ELF-1 (cell line): ENCODE results near the gene ADCYAP1R1.

Experiments used
- DNase-seq: peaks from one replicate; pipeline ENCODE4 v3.0.0-alpha.2; 2016; ENCODE audit warnings: low read depth, low spot score

Gene ADCYAP1R1

DNA sequence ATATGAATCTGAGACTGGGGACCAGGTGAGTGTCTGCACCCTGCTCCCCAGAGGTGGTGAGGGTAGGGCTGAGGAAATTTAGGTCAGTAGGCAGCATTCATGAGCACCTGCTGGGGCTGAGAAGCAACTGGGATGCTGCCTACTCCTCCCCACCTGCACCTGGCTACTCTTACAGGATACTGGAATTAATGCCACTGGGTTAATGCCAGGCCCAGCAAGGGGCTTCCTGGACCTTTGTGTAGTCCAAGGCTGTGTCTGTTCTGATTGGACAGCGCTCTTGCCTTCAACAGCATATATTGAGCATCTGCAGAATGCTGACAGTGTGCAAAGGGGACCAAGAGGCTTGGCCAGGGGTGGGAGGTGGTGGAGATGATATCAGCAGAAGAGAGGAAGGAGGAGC, 32.1 kb downstream of the ADCYAP1R1 start:
- no peak for DNase-seq

DNA sequence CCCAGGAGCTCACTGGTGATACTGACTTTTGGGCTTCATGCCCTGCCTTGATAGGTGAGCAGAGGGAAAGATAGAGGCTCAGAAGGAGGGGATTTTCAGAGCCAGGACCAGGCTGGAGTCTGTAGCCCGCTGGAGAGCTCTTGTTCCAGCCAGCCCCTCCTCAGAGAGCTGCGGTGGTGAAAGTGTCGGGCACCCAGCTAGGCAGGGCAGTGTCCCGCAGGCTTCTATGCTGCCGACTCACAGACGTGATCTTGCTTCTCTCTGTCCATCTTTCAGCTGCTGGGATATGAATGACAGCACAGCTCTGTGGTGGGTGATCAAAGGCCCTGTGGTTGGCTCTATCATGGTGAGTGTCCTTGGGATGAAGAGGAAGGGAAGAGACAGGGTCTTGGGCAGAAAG, 35.2 kb downstream of the ADCYAP1R1 start:
- DNase-seq = no peak

DNA sequence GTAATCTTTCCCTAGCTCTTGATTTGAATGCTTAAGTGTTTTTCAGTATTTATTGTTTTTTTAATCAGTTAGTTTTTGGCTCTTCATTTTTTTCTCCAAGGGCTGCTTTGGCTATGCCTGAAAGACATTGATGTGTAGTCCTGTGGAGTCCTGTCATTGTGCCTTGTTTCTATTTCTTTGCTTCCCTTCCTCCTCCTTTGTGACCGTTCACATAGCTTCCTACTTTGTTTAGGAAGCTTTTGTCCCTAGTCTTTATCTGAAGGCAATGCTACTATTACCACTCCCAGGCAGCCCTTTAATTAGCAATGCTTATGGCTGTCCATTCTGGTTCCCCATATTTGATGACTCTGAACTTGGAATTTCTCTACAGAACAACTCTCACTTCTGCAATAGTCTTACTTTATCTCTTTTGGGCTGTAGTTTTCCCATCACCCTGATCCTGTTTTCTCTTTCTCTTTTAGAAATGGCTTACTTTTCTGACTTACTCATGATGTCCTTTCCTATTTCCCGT, 39.9 kb downstream of the ADCYAP1R1 start:
- DNase-seq = no peak

DNA sequence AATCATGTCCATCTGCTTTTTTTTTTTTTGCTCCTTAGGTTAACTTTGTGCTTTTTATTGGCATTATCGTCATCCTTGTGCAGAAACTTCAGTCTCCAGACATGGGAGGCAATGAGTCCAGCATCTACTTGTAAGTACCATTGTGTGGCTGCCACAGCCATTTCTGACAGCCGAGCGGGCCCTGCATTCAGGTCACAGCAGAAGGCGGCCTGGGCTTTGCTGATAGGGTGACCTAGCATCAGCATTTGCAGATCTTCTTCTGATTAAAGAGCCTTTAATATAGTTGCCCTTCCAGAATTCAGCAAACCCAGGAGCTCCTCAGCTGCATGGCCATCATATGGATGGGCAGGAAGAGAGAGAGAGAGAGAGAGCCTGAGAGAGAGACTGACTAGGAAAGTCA, 40.5 kb downstream of the ADCYAP1R1 start:
- no peak for DNase-seq

DNA sequence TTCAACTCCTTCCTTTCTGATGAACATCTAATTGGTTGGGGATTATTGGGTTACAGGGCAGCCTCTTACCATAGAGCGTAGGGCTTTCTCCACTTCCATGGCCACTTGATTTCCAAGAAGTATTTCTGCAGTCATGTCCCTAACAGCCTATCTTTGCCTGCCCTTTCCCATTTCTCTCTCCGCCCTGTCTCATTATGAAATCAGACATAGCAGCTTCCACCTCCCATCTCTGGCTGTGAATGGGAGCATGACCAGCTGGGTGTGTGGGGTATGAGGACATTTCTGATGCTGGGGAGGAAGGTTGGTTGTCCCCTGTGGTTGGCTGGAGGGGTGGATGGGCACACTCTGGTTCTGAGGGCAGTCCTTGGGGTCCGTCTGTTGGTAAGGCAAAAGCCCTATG, 41.2 kb downstream of the ADCYAP1R1 start:
- no peak for DNase-seq

DNA sequence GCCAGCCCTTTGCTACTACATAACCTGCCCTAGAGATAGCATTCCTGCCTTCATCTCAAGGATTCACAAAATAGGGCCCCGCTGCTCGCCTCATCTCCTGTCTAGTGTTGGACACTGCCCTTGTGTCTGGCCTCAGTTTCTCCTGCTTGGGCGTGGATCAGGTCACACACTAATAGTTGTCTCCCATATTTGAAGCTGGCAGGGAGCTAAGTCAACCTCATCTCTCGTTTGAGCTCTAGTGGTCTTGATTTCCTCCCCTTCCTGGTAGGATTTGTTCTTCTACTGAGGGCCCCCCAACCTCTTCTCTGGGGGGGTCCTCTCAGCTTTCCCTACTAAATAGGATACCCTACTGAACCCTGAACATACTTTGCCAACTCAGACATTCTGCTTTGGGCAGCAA, 42.2 kb downstream of the ADCYAP1R1 start:
- DNase-seq = no peak

DNA sequence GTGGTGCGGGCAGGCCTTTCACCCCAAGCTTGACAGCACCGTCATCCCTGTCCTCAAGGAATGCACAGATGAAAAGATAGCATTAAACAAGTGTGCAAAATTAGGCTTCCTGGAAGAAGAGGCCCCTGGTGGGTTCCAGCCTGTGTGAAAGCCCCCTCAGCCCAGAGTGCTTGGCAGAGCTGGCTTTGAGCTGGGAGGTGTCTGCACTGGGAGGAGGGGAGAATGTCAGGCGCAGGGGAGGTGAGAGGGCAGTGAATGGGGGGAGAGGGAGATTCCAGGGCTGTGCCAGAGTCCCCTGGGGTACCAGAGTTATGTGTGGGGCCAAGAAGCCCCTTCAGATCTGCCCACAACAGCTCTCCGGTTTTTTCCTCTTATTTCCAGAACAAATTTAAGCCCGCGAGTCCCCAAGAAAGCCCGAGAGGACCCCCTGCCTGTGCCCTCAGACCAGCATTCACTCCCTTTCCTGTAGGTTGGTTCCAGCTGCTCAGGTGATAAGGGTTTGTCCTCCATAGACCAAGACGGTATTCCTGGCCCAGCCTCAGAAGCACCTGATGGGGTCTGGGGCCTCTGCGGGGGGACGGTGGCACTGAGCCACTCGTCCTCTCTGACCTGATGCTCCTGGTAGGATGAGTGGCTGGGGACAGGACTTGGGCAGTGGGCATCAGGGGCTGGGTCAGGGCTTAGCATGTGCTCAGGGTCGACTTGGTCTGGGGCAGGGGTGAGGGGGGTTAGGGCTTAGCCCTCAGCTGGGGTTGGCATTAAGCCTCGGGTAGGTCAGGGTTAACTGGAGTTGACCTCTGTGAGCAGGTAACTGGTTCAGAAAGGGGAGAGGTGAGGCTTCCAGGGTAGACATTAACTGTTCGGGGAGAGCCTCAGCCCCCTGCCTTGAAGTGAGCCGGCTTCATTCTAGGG, 43.4 kb downstream of the ADCYAP1R1 start:
- no peak for DNase-seq

DNA sequence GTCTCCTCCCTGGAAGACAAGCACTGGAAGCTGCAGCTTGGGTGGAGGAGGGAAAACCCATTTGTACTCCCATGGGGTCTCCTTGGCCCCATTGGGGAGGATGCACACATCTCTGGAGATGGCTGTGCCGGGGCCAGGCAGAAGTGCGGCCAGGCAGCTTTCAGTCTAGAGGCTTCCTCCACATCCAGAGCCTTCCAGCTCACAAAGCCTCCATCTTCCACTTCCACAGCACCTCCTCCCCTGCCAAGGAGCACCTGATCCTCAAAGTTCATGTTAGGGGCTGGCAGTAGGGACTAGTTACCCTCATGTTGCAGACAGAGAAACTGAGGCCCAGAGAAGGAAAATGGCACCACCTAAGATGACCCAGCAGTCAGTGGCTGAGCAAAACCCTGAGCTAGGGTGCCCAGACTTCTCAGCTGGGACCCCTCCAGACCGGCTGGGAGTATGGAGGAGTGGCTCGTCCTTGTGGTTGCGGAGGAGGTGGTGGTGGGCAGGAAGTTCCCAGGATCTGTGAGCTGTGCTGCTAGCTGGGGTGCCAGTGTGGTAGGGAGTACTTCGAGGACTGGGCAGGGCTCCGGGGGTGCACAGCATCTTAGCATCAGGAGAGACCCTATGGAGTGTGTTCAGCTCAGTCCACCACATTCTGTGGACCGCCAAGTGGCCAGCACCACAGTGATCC, 44.2 kb downstream of the ADCYAP1R1 start:
- DNase-seq = no peak

DNA sequence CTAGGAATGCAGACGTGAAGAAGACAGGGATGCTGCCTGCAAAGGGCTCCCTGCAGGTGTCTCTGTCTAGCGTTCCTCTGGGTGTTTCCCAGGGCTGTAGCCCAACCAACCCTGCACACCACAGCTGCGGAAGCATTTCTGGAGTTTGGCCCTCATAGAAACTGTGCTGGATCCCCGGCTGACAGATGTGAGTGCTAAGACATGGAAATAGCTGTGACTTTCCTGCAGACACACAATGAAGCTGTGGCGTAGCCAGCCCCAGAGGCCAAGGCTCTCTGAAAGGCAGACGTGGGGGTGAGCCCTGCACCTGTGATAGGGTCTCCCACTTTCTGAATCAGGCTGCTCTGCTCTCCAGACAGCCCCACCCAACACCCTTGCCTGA, 44.8 kb downstream of the ADCYAP1R1 start:
- DNase-seq = no peak

DNA sequence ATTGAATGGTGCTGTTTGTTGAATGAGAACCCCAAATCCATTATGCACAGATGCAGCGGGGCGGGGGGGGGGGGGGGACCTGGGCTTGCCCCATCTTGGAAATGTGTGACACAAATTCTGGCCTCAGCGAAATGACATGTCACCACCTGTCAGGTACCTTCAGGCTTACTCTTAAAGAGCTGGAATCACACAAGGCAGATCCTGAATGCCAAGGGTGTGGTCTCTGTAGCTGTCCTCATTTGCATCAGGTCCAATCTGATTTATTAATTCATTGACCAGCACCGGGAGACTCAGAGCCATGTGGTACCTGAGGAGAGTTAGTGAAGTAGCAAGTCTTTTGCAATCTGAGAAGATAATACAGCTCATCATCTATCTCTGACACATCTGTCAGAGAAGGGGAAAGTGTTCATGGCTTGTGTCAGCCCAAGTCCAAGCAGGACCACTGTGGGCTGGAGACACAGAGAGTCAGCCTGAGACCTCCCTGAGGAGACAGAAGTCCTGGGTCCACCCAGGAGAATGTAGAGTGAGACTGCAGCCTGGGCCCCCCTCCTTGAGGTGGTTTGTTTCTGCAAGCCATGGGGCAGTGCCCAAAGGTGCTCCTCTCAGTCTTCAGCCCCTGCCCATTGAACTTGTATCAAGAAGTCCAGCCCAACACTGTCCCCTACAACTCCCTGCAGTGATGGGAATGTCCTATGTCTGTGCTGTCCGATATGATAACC, 46.7 kb downstream of the ADCYAP1R1 start:
- no peak for DNase-seq

DNA sequence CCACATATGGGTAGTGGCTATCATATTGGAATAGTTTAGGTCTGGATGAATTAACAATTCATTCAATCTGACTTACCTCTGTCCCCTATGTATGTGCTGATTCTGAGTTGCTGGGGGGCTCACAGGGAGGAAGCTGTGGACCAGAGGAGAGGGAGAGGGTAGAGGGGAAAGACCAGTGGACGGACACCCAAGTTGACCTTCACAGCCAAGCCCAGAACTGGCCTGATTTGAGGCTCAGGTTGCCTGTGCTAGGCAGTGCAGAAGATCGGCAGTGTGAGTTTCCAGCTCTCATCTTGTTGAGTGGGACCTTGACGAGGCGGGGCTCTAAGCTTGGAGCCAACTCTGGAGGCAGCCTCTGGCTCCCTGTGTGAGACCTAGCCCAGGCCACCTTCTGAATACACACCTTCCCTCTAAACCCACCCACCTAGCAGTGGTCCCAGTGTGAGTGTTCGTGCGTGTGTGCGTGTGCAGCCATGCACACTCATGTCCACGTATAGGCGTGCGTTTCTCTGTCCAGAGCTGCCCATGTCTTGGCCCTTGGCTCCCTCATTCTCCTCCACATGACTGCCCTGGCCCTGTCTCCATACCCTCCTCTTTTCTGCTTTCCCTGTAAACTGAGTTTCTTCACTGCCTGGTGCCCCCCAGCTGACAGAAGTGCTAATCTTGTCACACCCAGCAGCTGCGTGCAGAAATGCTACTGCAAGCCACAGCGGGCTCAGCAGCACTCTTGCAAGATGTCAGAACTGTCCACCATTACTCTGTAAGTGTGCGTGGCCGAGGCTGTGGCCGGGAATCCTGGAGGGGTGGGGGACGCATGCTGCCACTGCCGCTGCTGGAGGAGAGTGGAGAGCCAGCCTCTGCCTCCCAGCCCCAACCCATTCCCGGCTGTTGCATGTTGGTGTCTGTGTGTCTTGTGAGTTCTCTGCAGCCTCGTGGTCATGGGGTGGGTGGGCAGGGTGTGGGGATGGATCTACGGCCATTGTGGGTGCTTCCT, 47.6 kb downstream of the ADCYAP1R1 start:
- no peak for DNase-seq

DNA sequence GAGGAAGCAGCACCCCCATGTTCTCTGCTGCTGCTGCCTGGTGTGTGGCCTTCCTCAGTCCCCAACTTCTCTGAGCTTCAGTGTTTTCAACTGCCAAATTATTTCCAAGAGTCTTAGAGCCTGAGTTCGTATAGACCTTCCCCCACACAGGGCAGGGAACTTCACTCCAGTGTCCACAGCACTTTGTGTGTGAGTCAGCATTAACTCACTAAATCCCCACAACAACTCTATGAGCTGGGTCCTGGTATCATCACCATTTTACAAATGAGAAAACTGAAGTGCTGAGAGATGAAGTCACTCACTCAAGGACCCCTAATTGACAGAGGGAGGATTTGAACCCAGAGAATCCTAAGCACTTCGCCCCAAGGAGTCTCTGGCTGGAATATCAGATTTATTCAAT, 48.3 kb downstream of the ADCYAP1R1 start:
- DNase-seq = no peak

DNA sequence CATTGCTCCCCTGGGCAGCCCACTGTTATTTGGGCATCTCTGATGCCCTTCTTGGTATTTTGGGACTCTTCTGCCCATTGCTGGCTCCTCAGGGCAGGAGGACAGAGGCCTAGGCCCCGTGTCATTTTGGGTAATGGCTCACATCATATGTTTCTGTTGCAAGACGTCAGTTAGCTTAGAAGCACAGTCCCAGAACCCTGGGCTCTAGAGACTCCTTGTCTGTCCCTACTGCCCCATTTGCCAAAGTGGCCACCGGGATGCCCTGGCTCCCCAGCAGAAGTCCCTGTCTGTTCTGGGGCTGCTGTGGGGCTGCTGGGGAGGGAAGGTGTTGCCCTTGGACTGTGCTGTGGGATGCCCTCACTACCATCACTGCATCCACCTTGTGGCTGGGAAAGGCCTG, 48.8 kb downstream of the ADCYAP1R1 start:
- no peak for DNase-seq

DNA sequence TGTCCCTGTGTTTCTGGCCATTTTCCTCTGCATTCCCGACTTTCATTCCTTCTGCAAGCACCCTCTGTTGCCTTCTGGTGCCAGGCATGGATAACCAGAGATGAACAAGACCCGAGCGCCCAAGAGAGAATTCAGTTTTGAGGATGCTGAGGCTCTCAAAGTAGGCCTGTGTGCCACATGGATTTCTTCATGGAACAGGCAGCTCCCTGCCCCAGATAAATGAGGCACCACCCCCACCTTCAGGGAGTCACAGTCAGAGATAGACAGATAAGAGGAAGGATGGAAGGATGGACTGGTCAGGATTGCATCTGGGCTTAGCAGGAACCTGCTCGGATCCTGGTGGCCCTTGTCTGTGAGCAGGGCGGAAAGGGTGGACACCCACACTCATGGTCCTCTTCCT, 49.4 kb downstream of the ADCYAP1R1 start:
- no peak for DNase-seq

DNA sequence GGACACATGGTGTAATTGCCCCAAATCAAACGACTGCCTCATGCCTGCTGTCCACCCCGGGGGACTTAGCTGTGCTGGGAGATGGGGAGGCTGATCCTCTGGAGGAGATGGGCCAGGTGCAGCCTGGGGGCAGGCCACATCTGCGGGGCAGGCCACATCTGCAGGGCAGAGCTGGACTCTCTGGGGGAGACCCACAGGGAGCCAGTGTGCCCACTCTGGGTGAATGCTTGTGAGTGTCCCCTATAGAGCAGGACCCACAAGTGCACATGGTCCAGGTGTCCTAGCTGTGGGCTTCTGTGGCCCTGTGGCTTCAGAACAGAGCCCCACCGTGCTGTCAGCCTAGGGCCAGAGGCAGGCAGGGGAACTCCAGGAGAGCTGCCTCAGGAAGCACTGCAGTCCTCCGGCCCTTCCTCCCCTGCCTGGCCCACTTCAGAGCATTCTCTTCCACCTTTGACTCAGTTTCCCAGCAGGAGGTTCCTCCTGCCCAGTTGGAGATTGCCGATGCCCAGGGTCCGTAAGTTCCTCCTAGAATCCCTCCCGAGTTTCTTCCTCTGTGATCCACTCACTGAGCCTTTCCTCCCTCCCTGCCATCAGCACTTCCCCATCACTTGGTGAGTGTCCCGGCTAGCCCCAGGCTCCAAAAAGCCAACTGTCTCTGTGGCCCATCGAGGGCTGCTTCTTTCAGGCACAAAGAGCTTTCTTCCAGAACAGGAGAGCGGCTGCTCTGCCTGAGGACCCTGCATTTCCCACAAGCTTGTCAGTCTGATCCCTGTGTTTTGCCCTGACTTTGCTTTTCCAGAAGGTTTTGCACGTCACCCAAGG, 50.3 kb downstream of the ADCYAP1R1 start:
- no peak for DNase-seq

DNA sequence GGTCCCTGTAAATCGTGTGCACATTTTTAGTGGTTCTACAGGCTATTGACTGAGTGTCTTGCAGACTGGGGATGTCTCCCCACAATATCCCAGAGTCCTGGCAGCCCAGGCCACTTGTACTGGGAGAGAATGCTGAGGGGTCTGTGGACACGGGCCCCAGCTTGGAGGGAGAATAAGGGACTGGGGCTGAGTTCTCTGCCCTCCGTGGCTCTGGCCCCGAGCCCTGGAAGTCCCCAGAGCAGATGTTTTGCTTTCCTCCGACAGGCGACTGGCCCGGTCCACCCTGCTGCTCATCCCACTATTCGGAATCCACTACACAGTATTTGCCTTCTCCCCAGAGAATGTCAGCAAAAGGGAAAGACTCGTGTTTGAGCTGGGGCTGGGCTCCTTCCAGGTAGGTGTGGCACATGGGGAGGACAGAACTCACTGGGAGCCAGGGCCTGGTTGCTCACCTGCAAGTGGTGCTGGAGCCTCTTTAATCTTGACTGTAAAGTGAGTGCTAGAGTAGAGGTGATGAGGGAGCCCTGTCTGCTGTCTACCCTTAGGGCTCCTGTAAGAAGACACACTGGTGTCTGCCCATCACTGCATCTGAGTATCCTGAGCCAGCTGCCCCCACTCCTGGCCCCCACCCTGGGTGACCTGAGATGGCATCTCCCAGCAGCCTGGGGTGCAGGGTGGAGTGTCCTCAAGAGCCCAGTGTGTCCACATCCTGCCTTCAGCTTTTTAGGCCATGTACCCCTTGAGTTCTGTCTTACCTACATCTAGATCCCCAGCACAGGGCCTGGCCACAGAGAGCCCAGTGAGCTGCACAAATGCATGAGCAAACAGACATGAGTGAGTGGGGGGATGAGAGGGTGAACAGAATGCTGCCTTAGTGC, 51.1 kb downstream of the ADCYAP1R1 start:
- DNase-seq = no peak

DNA sequence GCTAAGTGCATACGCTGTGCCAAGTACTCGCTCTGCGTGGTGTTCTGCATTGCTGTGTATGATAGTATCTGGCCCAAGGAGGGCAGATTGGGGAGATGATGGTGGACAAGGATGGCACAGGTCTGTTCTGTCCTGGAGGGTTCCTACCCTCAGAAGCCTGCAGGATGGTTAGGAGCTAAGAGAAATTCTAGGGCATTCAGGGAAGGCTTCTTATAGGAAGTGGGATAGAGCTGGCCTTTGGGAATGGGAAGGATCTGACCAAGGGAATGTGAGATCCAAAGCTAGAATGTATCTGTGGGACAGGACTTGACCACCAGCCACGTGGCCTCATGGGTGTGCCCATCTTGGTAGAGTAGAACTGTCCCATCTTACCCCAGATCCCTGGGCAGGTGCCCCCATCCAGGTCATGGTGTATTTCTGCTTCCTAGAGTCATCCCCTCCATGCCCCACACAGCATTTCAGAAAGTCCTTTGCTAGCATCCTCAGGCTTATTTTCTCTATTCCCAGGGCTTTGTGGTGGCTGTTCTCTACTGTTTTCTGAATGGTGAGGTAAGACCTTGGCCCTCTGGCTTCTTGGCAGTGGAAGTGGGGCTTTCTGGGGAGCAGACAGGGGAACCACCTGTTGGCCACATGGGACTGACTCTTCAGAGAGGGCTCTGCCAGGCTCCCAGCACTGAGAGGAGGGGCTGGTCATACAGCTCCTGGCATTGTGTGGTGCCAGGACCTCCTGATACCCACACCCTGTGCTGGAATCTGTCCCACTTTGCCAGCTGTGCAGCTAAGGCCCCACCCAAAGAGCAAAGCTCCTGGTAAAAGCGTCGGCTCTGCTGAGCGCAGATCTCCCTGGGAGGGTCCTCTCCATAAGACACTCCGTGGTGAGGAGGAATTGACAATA, 52.5 kb downstream of the ADCYAP1R1 start:
- no peak for DNase-seq
